Activated T-helper 1 cell treated with Interleukin-2 at 50 U/mL for 16 hours (primary cell): ENCODE results near the gene DNAH9.
A peak's percentile ranks its signal among the peaks of the same experiment; 100 is the strongest.

ENCODE experiments used
- DNase-seq: peaks from one replicate; pipeline ENCODE4 v3.0.0-alpha.2; 2020; ENCODE audit warnings: low read depth

The DNAH9 gene

DNA sequence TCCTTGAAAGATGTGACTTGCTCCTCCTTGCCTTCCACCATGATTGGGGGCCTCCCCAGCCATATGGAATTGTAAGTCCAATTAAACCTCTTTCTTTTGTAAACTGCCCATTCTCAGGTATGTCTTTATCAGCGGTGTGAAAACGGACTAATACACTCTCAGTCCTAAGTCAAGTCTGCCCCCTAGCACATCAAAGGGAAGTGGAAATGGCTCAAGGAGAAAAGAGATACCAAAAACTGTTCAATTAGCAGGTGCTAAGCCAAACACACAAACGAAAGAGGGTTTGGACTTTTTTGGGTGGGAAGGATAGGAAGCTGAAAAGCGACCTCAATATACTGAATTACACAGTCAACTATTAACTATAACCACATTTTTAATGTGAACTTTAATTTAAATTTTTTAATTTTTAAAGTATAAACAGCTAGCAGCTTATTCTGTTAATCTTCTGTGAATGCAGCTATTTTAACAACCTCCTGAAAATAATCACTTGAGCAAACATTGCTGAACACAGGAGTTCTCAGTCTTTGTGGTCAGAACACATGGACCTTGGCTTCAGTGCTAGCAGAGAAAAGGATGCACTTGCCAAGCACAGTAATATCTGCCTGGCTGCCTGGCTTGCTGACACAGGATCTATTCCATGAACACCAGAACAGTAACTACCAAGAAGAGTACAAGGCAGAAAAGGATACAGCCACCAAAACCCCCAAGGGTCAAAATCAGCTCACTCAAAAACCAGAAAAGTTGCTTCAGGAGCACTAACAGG is 388.1 kb downstream of the DNAH9 start:
- DNase-seq, result no peak

DNA sequence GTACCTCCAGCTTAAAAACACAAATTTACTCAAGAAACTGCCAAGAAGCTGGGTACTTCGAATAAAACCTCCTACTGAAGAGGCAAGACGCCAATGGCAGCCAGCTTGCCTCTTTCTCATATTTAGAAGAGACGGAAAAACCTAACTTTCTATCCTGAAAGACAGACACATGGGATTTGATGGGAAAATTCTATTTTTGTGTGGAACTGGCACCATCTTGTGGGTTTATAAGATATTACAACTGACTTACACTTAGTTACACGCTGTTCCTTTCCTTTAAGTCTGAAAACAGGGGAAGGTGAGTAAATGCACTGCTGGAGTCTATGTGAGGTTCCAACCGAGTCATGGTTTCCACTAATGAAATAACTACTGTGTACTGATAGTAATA is 388.7 kb downstream of the DNAH9 start:
- no peak for DNase-seq

DNA sequence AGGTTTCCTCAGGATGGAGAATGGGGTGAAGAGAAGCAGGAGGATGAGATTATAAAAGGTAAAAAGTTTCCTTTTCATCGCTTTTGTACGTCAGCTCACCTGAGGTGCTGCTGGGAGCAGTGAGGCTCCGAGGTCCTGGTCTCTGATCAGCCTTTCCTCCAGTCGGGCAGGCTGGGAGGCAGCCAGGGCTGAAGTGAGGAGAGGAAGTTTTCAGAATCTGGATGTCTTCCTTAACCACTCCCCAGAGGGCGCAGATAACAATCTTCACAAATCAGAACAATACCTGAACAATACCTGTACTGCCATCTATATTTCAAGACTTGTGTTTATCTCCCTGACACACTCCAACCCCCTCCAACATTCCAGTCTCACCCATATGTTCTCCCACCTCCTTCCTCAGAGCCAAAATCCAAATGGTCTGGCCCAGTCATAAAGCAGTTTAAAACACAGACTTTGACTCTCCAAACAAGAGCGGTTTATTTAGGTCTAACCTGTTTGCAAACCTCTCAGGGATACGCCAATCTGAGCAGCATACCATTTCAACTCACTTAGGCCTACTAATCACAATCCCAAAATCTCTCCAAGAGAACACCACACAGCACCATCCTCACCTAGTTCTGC is 392.2 kb downstream of the DNAH9 start:
- no peak for DNase-seq

DNA sequence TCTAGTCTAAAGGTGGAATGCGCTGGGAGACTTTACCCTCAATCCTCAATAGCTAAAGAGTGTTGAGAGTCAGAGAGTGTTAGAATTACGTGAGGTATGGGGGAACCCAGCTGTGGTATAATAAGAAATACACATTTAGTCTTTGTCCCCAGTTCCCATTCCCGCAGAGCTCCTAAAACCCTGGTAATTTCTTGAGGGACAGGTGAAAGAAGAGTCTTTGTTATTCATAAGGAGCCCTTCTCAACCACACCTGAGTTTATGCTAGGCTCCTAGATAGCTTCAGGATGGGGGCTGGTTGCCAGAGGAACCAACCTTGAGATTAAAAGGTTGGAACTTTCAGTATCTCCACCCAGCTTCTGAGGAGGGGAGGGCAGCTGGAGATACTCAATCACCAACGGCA is 393.2 kb downstream of the DNAH9 start:
- DNase-seq, result no peak

DNA sequence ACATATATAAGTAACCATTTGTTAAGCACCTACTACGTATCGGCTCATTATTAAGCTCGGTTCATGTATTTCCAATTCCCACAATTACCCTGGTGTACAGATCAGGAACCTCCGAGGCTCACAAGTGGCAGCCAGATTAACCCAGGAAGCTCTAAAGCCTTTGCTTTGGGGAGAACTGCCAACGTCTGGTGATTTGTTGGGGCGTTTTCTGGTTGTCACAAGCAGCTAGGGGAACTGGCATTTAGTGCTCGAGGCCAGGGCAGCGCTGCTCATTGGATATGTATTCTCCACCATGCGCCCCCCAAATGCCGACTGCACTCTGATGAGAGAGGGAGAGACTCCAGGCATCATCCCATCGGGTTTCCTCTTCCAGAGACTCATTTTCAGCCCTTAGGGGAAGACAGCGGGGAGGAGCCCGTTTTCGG is 398.5 kb downstream of the DNAH9 start:
- peak; percentile 10 for DNase-seq

DNA sequence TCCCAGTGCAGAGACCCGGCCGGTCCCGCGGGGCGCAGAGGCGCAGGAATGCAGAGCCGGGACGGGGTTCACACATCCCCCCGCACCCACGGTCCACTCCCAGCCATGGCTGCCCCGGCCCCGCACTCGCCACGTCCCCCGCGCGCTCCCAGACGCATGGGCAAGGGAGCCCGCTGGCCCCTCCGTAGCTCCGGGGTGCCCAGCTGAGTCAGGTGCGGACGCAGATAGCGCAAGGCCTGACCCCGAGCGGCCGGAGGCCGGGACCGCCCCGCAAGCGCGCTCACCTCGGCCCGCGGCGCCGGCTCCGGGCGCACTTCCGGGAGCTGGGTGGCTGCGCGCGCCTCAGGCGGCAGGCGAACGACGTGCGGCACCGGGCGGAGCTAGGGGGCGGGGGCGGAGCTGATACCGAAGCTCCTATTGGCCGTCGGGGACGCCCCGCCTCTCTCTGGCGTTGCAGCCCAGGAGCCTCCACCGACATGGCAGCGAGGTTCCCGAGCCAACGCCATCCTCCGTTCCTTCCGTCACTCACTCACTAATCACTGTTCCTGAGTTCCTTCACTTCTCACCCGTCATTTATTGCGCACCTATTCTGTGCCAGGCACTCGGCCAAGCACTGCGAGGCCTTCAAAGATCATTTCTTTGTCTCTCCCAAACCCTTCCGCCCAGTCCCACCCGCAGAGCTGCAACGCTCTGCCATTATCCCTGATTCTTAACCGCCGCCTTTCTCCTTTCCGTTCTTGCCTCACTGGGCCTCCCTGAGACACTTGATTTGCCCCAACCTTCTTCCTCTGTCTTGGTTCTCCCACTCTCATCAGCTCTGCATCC is 399.1 kb downstream of the DNAH9 start, which contains the start of gene ZNF18:
Gene ZNF18, minus strand, starts transcription at position 329 of the 825 bp plus-strand sequence. CDS start 4,646 bp downstream, outside the sequence.
- DNase-seq, result peak; percentile 93

DNA sequence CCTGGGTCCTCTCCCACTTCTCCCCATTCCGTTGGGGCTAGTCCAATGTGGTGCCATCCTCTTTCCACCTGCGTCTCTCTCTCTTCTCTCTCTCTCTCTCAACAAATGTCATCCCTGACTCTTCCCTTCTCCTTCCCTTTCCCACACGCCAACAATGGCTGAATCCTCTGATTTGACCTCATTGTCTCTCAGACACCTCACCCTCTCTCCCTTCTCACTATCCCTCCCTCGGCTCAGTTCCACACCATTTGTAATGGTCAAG is 399.6 kb downstream of the DNAH9 start:
- no peak for DNase-seq

DNA sequence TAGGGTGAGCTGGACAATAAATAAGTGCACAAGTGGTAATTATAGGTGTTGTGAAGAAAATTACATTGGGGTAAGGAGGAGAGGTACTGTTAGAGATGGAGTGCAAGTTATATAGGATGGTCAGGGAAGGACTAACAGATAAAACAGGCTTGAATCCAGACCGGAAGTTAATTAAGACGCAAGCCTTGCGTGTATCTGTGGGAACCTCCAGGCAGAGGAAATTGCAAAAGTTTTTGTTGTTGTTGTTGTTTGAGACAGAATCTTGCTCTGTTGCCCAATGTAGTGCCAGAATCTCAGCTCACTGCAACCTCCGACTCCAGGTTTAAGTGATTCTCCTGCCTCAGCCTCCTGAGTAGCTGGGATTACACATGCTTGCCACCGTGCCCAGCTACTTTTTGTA is 401.4 kb downstream of the DNAH9 start:
- DNase-seq, result no peak

DNA sequence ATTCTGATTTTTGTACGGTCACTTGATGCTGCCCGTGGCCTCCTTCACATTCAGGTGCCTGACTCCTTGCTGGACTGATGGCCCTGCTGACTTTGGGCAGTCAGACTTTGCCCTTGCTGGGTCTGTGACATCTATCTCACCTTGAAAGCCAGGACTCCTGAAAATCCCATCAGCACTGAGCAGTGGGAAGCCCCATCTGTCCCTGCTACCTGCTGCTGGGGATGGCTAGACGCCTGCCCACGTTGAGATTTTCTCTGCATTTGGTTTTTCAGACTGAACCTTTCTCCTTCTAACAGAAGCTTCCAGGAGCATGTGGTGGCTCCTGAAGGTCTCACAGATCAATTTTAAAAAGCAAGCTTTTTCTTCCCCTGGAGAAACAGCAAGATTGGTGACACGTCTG is 409.2 kb downstream of the DNAH9 start:
- DNase-seq, result no peak
